ENCODE data around the gene PYGO2. TPM values are rescaled to one million over a fixed set of nuclear protein-coding genes. Genes with fewer than 3 reads are reported as not detected.

PYGO2 gene
- polyA plus RNA-seq, 1 experiment, result 19.3 TPM

DNA sequence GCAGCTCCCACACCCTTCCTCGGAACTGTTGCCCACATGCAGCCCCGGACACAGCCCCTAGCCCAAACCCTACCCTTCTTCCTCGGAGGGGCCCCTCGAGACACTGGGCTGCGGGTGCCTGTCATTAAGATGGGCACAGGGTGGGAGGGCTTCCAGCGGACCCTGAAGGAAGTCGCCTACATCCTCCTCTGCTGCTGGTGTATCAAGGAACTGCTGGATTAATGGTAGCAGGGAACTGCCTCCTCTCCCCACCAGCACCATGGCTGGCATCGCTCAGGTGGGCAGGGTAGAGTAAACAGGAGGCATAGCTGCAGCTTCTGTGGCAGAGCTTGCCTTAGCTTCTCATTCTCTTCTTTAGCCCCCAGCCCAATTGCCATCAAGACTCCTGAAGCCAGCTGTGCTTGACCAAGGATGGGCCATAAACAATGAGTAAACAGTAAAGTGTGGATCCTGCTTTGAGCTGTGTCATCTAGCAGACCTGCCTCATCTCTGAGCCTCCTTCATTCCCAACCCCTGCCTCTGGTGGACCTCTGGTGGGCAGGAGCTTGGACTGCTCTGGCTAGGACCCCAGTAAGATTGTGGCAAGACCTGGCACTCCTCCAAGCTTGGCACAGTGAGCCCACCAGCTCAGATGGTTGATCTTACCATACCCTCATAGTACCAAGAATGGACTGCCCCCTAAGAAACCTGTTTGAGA lies 32.1 kb upstream of the PYGO2 start, which contains the start of gene LENEP:
Gene LENEP (plus strand): TSS at position 15 of the 697 bp plus-strand sequence. CDS start 22 bp downstream, at position 37.
- no peak for DNase-seq (ENCODE audit: low read depth, low spot score)
- TF ChIP-seq, protein P1, sequence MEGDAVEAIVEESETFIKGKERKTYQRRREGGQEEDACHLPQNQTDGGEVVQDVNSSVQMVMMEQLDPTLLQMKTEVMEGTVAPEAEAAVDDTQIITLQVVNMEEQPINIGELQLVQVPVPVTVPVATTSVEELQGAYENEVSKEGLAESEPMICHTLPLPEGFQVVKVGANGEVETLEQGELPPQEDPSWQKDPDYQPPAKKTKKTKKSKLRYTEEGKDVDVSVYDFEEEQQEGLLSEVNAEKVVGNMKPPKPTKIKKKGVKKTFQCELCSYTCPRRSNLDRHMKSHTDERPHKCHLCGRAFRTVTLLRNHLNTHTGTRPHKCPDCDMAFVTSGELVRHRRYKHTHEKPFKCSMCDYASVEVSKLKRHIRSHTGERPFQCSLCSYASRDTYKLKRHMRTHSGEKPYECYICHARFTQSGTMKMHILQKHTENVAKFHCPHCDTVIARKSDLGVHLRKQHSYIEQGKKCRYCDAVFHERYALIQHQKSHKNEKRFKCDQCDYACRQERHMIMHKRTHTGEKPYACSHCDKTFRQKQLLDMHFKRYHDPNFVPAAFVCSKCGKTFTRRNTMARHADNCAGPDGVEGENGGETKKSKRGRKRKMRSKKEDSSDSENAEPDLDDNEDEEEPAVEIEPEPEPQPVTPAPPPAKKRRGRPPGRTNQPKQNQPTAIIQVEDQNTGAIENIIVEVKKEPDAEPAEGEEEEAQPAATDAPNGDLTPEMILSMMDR (IDR thresholded peaks at IDR 0.05; ENCODE audit: low read depth, low read length), result no peak
- Histone ChIP-seq H3K9me3 (ENCODE audit: control insufficient read depth, insufficient read depth, low read length) (no peaks in the 10 kb centered on the region), H3K27me3 (ENCODE audit: control insufficient read depth, insufficient read depth, low read length) (no peaks in the 10 kb centered on the region), H3K4me3 (ENCODE audit: low read depth, low read length) (no peak within 1 kb of the TSS), H3K27ac (ENCODE audit: low read depth, low read length) (peak within 1 kb of the TSS; percentile 21)
- ChIA-PET CTCF (interaction anchor here (0.7 to 4.1 kb wide), 10 partner anchors 9 to 434 kb away, joined by 3 to 28 read pairs (median 4); partner anchors contain the start of genes ADAM15, FLAD1 and PBXIP1), POLR2A (interaction anchor here (0.6 to 2.0 kb wide), 3 partner anchors 23 to 91 kb away, joined by 3 to 14 read pairs (median 5); partner anchors contain the start of gene SHC1)

DNA sequence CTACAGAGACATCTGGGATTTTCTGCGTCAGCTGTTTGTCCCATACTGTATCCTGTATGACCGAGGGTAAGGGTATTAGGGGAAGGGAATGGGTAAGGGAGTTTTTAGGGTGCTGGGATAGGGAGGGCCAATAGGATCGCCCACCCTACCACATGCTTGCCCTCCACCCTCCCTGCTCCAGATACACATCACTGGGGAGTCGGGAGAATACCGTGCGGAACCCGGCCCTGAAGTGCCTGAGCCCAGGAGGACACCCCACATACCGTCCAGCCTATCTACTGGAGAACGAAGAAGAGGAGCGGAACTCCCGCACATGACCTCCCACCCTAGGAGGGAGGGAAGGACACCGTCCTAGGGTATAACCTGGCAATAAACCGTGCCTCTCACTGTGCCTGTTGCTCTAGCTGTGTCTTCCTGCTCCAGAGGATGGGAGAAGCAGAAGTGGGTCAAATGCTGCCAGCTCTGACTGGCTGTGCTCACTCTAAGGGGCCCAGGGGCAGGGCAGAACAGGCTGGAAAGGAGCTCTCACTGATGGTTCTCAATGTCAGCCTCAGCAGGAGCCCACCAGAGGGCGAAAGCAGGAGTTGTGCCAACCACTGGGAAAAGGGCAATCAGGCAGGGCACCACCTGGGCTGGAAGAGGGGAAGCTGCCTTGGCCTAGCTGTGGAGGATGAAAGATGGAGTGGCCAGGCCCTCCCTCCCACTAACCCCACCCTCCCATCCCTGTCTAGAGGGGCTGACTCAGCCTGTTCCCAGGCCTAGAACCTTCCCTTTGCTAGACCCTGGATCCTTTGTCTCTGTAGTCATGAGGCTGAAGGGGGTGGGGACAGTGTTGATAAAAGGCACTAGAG lies 31.4 kb upstream of the PYGO2 start:
- TF ChIP-seq, protein P1 (IDR thresholded peaks at IDR 0.05; ENCODE audit: low read depth, low read length), result peak; percentile 20; the same call in 1 of the 2 replicates
- Histone ChIP-seq H3K27ac (ENCODE audit: low read depth, low read length) (peak overlapping the region; percentile 21), H3K9me3 (ENCODE audit: control insufficient read depth, insufficient read depth, low read length) (no peaks in the 10 kb centered on the region), H3K4me3 (ENCODE audit: low read depth, low read length) (no peak overlapping the region), H3K27me3 (ENCODE audit: control insufficient read depth, insufficient read depth, low read length) (no peaks in the 10 kb centered on the region)
- POLR2A ChIA-PET, result interaction anchor here (0.6 to 2.0 kb wide), 4 partner anchors 10 to 92 kb away, joined by 3 to 14 read pairs (median 5); partner anchors contain the start of genes FLAD1 and SHC1
- CTCF ChIA-PET, result interaction anchor here (1.1 to 4.1 kb wide), 5 partner anchors 8 to 92 kb away, joined by 3 to 28 read pairs (median 4); partner anchors contain the start of genes FLAD1 and PBXIP1
- DNase-seq (ENCODE audit: low read depth, low spot score), result no peak

DNA sequence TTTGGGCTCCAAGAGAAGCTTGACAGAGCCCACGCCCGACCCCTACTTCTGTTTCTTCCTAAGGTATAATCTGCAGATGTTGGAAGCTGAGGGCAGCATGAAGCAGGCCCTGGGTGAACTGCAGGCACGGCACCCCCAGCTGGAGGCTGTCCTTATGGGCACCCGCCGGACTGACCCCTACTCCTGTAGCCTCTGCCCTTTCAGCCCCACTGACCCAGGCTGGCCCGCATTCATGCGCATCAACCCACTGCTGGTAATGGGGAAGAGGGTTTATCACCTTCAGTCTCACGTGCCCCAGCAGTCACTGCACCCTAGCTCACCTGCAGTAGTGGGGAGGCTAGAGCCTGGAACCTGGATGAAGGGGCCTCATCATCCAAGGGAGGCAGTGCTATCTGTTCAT lies 28.7 kb upstream of the PYGO2 start:
- H3K27me3 ChIP-seq (ENCODE audit: control insufficient read depth, insufficient read depth, low read length), result no peaks in the 10 kb centered on the region
- no peak overlapping the region for H3K27ac ChIP-seq (ENCODE audit: low read depth, low read length)
- POLR2A ChIA-PET, result no interaction called here
- no peak for DNase-seq (ENCODE audit: low read depth, low spot score)
- CTCF ChIA-PET, result no interaction called here
- TF ChIP-seq, protein P1 (IDR thresholded peaks at IDR 0.05; ENCODE audit: low read depth, low read length), result no peak
- H3K9me3 ChIP-seq (ENCODE audit: control insufficient read depth, insufficient read depth, low read length), result no peaks in the 10 kb centered on the region
- no peak overlapping the region for H3K4me3 ChIP-seq (ENCODE audit: low read depth, low read length)

DNA sequence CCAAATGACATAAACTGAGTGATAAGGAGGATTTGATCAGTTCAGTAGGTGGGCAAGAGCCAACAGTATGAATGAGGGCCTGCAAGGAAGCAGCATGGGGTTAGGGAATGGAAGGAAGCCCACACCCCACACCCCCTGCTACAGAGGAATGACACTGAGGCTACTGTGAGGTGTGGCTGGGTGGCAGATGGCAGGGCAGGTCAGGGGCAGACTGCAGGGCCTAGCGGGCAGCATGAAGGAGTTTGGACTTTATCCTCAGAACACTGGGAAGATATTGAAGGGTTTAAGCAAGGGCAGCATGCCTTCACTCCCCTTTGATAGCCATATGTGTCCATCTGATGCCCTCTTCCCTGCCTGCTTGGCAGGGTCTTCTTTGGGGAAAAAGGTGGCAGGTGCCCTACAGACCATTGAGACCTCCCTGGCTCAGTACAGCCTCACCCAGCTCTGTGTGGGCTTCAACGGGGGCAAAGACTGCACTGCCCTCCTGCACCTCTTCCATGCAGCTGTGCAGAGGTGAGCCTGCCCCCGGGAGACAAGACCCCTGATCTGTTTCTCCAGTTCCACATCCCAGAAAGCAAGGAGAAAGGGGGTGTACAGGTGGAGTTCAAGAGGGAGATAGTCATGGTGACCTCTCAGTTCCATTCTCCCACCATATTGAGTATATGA lies 27.7 kb upstream of the PYGO2 start:
- ChIA-PET POLR2A (no interaction called here), CTCF (interaction anchor here (1.7 kb wide), 1 partner anchor 10 kb away, joined by 8 read pairs; no protein-coding TSS in a partner anchor)
- TF ChIP-seq, protein P1 (IDR thresholded peaks at IDR 0.05; ENCODE audit: low read depth, low read length), result no peak
- DNase-seq (ENCODE audit: low read depth, low spot score), result no peak
- Histone ChIP-seq H3K27me3 (ENCODE audit: control insufficient read depth, insufficient read depth, low read length) (no peaks in the 10 kb centered on the region), H3K9me3 (ENCODE audit: control insufficient read depth, insufficient read depth, low read length) (no peaks in the 10 kb centered on the region), H3K4me3 (ENCODE audit: low read depth, low read length) (no peak overlapping the region), H3K27ac (ENCODE audit: low read depth, low read length) (no peak overlapping the region)
